Measurements from ENCODE around the gene MAP2K7. TPM values are rescaled to one million over a fixed set of nuclear protein-coding genes. Genes with fewer than 3 reads are reported as not detected.

Gene MAP2K7
- total RNA-seq, 1 donor from 2014 or later = 20.8 TPM

DNA sequence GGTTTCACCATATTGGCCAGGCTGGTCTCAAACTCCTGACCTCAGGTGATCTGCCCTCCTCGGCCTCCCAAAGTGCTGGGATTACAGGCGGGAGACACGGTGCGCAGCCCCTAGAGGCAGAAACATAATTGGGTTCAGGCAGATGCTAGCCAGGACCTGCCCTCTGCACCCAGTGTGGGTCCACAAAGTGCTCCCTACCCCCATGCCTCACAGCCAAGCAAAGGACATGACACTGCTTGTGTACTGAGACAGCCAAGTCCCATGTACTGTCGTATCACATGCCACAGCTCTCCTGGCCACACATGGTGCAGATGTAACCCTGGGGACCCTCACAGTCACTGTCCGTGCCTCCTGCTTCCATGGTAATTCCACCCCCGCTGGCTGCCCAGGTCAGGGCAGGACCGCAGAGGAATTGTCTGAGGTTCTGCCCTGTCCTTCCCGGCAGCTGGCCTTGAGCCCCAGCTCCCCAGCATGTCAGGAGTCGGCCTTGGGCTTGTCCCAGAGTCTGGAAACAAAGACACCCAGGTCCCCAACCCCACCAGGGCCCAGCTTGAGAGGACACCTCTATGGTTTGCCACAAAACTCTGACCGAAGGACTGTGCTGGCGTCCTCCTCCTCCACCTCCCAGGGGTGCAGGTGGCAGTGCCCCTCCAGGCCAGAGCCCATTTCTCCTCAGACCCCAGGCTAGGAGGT lies 37.1 kb upstream of the MAP2K7 start:
- no peak for DNase-seq (ENCODE audit: low spot score)
- no peak for ATAC-seq

DNA sequence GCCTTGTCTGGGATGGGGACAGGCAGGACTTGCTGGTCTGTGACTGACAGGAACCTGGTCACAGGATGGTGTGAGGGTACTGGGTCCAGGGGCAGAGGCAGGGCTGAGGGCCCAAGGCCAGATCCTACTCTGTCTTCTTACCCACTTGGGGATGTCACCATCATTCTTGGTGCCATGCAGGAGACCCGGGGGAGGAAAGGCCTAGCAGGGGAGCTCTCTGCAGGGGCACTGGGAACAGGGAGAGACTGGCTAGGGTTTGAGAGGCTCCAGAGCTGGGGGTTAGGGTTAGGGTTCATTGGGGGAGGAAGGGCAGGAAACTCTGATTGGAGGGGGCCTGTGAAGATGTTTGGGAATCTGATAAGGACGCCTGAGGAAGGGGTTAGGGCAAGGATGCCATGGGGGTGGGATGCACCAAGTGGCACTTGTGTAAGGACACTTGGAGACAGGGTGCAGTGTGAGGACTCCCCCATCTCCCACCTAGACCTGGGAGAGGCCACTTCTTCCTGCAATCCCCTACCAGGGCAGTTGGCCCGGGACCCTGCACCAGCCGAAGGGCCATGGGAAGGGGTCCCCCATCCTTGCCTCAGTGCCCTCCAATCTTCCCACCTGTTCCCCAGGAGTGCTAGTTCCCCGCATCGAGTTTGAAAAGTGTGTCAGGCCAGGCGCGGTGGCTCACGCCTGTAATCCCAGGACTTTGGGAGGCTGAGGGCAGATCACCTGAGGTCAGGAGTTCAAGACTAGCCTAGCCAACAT lies 36.4 kb upstream of the MAP2K7 start:
- ATAC-seq (no peak), DNase-seq (ENCODE audit: low spot score) (no peak)

DNA sequence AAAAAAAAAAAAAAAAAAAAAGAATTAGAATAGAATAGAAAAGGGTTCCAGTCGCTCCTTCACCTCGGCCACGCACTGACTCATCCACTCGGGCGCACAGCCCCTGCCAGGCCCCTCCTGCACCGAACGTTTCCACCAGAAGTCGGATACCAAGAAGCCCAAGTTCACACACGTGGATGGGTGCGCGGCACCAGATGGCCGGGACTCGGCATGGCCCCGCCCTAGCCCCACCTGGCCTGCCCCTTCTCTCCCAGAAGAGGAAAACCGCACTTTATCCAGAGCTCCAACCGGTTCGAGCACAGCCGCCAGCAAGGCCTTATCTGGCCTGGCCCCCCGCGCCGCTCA lies 35.4 kb upstream of the MAP2K7 start:
- ATAC-seq (no peak), DNase-seq (ENCODE audit: low spot score) (no peak)

DNA sequence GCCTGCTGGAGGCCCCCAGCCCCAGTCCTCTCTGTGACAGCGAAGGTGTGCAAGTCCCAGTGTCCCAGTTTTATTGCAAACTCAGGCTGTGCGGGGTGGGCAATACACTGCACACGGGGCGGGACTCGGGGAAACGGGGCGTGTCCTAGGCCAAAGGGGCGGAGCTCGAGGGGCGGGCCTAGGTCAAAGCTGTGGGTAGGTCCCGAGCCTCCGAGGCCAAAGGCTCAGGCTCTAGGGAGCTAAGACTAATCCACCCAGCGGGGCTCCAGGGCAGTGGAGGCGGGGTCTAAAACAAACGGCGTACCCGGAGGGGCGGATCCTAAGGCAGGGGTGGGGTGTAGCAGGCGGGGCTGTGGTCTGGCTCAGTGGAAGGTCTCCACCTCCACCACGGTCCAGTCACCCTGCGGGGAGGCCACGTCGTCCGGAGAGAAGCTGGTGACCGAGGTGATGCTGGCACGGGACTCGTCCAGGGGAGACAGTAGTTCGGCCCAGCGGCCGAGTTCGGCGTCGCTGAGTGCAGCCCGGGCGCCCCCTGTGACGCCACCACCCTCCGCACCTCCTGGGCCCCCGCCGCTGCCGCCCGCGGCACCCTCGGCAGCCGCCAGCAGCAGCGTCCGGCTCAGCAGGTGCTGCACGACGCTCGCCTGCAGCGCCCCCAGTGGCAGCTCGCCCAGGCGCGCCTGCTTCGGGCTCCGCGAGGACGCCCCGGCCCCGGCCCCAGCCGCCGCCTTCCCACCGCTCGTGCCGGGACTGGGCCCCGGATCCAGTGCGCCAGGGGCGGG lies 34.8 kb upstream of the MAP2K7 start:
- ATAC-seq (peak; percentile 79), DNase-seq (ENCODE audit: low spot score) (peak; percentile 81)

DNA sequence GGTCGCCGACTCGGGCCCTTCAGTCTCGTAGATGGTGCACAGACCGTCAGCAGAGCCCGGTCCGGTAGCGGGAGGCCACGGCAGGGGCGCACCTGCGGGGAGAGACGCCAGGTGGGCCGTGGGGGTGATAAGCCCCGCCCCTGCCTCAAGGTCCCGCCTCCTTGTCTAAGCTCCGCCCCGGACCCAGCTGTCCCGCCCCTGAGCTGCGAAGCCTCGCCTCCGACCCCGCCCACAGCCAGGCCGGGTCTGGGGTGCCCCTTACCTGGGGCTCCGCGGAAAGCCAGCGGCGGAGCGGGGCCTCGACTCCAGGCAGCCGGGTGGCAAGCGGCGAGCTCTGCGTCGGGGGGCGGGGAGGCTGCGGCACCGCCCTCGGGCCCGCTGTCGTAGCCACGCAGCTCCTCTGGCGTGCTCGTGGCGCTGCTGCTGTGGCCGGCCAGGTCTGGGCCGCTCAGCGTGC lies 34.2 kb upstream of the MAP2K7 start:
- ATAC-seq (peak; percentile 83), DNase-seq (ENCODE audit: low spot score) (peak; percentile 82)

DNA sequence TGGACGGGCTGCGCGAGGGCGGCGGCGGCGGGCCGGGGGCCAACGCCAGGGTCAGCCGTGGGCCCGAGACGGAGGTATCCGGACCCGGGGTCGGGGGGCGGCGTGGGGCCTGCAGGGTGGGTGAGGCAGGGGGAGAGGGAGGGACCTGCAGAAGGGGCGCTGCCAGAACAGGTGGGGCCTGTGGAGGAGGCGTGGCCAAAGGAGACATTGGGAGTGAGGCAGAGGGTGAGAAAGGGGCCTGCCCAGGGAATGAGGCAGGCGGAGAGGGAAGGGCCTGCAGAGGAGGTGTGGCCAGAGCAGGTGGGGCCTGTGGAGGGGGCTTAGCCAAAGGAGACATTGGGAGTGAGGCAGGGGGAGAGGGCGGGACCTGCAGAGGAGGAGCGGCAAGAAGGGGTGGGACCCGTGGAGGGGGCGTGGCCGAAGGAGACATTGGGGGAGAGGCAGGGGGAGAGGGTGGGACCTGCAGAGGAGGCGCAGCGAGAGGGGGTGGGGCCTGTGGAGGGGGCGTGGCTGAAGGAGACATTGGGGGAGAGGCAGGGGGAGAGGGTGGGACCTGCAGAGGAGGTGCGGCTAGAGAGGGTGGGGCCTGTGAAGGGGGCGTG lies 33.7 kb upstream of the MAP2K7 start:
- peak; percentile 63 for DNase-seq (ENCODE audit: low spot score)
- peak; percentile 20 for ATAC-seq

DNA sequence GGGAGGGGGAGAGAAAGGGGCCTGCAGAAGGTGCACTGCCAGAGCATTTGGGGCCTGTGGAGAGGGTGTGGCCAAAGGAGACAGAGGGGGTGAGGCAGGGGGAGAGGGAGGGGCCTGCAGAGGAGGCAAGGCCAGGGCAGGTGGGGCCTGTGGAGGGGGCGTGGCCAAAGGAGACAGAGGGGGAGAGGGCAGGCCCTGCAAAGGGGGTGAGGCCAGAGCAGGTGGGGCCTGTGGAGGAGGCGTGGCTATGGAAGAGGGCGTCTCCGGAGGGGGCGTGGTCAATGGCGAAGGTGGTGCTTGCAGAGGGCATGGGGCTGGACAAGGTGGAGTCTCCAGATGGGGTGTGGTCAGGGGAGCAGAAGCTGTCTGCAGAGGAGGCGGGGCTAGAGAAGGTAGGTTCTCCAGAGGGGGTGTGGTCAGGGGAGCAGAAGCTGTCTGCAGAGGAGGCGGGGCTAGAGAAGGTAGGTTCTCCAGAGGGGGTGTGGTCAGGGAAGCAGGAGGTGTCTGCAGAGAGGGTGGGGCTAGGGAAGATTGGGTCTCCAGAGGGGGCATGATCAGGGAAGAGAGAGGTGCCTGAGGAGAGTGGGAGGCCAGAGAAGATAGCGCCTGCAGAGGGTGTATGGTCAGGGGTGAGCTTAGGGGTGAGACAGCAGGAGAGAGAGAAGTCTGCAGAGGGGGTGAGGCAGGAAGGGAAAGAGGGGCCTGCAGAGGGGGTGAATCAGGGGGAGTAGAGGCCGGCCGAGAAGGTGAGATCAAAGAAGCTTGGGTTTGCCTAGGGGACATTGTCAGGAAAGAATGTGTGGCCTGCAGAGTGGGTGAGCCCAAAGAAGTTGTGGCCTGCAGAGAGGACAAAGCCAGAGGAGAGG lies 32.9 kb upstream of the MAP2K7 start:
- peak; percentile 57 for DNase-seq (ENCODE audit: low spot score)
- ATAC-seq = no peak

DNA sequence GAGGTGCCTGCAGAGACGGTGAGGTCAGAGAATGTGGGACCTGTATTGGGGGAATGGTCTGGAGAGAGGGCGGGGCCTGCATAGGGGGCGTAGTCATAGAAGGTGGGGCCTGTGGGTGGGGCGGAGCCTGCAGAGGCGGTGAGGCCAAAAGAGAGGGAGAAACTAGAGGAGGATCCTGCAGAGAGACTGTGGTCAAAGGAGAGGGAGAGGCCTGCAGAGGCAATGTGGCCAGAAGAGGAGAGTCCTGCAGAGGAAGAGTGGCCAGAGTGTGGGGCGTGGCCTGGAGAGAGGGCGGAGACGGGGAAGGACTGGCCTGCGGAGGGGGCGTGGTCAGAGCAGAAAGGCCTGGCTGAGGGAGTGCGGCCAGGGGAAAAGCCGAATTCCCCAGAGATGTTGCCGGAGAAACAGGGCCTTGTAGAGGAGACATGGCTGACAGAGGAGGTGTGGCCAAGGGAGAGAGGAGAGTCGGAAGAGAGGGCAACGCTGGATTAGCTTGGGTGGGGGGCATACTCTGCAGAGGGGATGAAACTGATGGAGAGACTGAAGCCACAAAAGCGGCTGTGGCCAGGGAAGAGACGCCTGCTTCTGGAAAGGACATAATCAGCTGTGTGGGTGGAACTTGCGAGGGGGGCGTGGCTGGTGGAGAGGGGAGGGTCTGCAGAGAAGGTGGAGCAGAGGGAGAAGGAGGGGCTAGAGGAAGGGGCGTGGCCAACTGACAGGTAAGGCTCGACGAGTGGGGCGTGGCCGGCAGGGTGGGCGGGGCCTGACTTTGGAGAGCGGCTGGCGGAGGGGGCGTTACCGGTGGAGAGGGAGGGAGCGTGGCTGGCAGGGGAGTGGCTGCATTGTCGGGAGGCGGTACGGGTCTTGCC lies 32.0 kb upstream of the MAP2K7 start:
- peak; percentile 41 for ATAC-seq

DNA sequence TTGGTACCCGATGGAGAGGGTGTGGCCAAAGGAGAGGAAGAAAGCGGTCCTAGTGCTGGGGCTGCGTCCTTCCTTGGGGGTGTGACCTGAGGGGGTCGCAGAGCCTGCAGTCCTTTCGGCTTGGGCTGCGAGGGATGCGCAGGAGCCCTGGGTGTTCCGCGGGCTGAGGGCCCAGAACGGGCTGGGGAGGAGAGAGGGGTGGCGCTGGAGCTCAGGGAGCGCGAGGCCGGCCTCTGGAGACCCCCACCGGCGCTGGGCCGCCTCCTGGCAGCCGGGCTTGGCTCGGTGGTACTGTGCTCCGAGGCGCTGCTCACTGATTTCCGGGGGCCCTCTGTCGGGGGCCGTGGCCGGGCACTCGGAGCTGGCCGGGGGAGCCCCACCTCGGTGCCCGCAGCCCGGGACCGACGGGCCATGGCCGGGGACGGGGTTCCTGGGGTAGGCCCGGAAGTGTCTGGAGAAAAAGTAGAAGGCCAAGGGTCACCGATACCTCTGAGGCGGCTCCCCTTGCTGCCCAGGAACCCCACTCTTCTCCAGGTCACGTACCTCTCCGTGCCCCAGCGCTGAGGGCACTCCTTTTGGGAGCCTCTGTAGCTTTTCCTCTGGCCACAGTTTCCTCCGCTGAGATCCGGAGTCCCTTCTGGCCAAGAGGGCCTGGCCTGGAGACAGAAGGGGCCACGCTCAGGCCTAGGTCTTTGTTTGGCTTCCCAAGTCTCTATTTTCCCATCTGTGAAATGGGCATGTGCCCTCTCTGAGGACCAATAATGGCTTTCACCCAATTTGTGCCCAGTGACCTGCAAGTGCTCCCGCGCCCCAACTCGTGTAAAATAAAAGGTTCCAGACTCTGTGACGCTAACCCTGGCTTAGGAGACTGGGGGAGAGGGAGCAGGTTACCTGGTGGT lies 31.1 kb upstream of the MAP2K7 start:
- ATAC-seq = no peak

More for the DNA sequence above, 32.0 kb upstream of the MAP2K7 start:
- peak; percentile 76 for DNase-seq (ENCODE audit: low spot score)

DNA sequence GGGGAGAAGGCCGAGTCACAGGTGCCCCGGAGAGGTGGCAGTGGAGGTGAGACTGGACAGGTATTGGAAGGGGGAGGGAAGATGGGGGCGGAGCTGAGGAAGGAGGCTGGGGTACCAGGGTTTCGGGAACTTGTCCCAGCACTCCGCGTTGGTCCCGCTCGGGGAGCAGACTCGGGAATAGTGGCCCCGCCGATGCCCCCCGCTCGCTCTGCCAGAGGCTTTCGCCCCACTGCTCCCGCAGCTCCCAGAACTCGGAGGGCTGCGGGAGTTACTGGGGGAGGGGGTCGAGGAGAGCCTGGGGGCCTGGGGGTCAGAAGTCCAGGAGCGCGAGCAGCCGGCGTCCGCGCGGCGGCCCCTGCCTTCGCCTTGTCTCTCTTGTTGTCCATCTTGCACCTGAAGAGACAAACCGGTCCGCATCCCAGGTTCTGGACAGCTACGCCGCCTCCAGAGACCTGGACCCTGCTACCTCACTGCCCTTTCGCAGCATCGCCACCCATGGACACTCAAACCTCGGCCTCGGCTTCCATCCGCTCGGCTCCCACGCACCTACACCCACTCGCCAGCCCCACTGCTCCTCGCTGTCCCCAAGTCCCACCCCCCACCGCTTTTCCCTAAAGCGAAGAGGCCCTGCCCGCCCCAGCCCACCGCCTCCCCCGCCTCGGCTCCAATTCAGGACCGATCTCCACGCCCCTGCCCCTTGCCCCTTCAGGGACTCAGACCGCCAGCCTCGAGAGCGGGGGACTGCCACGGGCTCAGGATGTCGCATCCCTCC lies 30.2 kb upstream of the MAP2K7 start:
- no peak for DNase-seq (ENCODE audit: low spot score)
- ATAC-seq = no peak

More for the DNA sequence above, 31.1 kb upstream of the MAP2K7 start:
- DNase-seq (ENCODE audit: low spot score) = no peak

DNA sequence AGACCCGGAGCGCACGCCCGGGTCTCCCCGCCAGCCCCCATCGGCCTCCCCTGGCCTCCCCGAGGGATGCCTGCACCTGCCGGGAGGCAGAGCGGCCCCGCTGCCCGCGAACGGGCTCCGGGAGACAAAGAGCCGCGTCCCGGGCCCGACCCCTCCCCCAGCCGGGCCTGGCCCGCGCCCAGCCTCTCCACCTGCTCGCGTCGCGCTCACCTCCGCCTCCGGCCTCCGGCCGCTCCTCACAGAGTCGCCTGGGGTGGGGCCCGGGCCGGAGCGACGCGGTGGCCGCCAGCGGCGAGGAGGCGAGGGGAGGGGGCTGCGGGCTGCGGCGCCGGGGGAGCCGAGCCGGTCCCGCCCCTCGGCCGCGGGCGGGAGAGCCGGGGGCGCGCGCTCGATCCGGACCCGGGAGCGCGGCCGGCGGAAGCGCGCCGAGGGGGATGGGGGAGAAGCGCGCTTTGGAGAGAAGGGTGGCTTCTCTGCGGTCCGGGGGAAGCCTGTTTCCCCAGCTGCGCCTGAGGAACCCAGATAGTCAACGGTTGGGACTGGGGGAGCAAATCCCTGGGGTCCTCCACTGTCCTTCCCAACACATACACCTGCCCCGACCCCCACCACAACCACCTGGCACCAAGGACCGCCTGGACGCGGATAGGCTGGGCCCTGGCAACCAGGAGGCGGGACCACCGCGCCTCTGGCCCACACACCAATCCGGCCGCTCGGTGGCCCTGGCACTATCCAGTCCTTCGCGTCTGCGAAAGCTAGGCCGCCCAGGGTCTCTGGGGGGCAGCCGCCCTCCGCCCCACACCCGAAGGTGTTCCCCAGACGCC lies 29.4 kb upstream of the MAP2K7 start, which contains the start of gene PRR36:
TSS of gene PRR36 (minus strand) at position 315 of the 821 bp plus-strand sequence. CDS start 701 bp downstream, outside the sequence.
- DNase-seq (ENCODE audit: low spot score) (no peak), ATAC-seq (no peak)

DNA sequence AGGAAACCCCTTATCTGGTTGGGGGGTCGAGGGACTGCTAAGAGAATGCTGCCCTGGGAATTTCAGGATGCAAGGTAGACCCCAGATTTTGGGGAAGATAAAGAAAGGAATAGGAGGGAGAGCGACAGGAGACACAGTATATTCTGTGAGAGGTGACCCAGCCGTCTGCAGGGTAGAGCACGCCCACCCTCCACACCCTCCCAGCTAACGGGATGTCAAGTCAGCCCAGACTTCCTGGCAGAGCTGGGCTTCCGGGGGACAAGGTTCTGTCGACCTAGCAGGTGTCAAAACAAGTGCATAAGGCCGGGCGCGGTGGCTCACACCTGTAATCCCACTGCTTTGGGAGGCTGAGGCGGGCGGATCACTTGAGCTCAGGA lies 28.8 kb upstream of the MAP2K7 start:
- DNase-seq (ENCODE audit: low spot score) (no peak), ATAC-seq (no peak)

DNA sequence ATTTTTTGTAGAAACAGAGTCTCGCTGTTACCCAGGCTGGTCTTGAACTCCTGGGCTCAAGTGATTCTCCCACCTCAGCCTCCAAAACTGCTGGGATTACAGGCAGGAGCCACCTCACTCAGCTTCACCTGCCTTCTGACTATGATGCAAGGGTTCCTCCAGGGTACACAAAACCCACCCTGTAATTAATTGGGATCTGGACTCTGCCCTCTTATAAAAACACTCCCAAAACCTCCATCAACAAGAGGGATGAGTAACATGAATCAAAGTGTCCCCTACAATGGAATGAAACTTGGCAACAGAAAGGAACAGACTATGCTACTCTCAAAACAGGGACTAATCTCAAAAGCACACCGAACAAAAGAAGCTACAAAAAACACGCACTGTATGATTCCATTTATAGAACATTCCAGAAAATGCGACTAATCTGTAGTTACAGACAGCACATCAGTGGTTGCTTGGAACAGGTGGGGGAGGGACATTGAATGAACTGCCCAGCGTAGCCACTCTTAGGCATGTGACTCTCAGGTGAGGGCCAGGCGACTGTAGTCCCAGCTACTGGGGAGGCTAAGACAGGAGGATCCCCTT lies 26.3 kb upstream of the MAP2K7 start:
- ATAC-seq = no peak
- no peak for DNase-seq (ENCODE audit: low spot score)

DNA sequence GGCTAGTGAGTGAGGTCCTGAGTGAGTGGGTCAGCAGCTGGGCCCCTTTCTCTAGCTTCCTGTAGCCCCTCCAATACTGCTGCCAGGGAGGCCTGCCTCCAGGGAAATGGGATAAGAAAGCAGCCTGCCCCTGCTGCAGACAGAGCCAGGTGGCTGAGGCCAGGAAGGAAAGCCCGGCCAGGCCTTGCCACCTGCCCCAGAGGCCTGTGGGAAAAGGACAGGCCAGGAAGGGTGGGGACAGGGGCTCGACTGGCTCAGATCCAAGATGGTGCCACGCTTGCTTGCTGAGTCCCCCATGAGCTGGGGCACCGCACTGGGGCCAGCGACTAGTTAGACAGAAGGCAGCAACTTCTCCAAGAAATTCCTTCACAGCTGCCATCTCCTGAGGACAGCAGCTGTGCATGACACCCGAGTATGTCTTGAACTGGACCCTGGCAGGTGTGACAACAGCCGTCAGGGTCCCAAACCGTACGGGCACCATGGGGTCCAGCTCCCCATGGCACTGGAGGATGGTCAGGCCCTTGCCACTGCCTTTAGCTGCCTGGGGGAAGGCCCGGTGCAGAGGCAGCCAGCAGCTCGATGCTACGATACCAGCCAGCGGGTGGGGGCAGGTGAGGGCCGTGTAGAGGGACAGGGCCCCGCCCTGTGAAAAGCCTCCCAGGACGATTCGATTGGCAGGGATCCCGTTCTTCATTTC lies 24.4 kb upstream of the MAP2K7 start:
- ATAC-seq (peak; percentile 20), DNase-seq (ENCODE audit: low spot score) (no peak)

DNA sequence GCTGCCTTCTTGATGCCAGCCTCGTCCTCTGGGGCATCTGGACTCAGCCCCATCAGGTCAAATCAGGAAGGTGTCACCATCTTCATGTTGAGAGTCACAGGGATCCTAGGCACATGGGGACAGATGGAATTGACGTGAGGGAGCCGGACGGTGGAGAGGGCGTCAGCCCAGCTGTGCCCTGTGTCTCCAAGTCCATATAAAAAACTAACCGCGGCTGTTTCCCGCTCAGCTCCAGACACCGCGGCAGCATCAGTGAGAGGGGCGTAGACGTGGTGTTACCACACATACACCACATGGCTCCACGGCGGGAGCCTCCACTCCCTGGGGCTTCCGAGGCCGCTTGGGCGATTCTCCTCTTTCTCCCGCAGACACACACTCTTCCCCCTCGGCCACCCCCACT lies 23.8 kb upstream of the MAP2K7 start:
- DNase-seq (ENCODE audit: low spot score) (no peak), ATAC-seq (no peak)

DNA sequence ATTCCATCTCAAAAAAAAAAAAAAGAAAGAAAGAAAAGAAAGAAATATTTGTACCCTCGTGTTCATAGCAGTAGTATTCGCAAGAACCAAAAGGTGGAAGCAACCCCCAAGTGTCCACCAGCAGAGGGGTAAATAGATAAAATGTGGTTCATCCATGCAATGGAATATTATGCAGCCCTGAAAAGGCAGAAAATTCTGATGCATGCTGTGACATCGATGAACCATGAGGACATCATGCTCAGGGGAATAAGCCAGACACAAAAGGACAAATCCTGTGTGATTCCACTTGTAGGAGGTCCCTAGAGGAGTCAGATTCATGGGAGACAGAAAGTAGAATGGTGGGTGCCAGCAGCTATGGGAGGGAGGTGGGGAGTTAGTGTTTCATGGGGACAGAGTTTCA lies 21.8 kb upstream of the MAP2K7 start:
- ATAC-seq (no peak), DNase-seq (ENCODE audit: low spot score) (no peak)
